Glomerular visceral epithelial cell (primary cell): ENCODE measurements around the gene SHB.

ENCODE experiments used
- DNase-seq: peaks from one replicate; pipeline ENCODE4 v3.0.0-alpha.2; 2016; ENCODE audit errors: extremely low spot score

Gene SHB

DNA sequence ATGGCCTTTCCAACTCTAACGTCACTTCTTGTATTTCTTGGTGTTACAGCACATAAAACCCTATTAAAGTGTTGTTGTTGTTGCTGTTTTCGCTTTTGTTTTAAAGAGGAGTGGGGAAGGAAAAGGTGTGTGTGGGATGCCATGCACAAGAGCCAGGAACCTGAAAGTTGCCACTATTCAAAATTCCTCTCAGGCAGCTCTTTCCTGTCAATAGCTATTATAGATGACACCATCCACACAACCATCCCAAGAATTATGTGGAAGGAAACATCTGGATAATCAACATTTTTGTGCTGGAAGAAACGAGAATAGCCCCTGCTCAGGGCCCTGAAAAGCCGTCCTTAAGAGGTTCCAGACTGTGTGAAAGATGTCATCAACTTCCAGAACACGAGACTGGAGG is 79.3 kb downstream of the SHB start:
- no peak for DNase-seq

DNA sequence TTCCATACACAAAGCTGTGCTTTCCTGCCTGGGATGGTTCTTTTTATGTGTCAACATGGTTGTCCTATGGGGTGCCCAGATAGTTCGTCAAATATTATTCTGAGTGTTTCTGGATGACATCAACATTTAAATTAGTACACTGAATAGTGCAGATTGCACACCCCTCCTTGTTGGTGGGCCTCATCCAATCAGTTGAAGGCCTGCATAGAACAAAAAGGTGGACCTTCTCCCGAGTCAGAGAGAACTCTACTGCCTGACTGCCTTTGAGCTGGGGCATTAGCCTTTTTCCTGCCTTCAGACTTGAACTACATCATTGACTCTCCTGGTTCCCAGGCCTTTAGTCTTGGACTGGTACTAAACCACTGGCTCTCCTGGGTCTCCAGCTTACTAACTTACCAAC is 80.4 kb downstream of the SHB start:
- DNase-seq, result no peak

DNA sequence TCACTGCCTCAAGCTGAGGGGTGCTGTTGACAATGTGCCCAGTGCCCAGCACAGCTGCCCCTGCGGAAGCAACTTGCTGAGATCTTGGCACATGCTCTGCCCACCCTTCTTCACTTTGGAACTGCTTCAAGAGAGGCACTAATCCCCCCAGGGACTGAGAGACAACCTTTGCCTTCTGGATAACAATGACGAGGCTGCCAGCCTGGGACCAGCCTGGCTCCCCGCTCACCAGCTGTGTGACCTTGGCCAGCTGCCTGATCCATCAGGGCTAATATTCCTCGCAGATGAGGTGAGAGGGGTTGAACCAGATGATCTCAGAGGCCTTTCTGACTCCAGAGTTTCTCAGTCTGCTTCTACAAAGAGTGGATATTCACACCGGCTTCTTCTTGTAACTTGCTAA is 81.0 kb downstream of the SHB start:
- no peak for DNase-seq

DNA sequence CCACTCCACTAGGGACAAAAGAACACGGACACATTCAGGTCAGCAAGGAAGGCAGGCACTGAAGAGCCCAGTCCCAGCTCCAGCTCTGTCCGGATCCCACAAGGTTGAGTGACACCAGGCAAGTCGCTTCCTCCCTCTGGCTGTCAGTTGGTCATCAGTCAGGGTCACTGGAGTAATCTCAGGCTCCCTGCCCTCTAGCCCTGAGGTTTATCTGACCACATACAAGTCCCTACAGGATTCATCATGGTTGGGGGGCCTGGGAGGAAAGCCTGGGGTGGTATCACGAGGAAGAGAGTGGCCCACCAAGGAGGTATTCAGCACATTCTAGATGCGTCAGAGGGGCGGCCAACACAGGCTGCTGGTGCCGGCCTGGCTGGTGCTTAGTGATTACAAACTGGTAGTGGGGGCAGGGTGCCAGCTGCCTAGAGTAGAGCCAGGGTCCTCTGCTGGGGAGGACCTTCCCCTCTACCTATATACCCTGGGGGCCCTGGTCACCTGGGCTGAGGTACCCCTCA is 81.5 kb downstream of the SHB start:
- no peak for DNase-seq

DNA sequence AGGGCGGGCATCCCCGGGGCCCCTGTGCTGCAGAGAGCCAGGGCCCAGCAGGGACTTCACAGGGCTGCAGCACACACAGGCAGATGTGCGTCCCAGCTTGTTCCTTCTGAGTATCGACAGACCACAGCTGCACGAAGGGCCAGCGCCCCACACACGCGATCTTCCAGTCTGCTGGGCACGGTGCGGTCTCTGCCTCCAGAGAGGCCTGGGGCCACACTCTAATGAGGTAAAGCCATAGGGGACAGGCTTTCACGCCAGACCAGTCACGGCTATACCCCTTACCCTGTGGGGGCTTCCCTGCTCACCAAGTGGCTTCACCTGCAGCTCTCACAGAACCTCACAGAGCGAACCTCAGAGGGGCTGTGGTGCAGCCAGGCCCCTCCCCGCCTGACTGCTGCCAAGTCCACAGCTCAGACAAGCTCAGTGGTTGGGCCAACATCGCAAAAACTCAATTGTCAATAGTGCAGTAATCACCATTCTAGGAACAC is 82.2 kb downstream of the SHB start:
- no peak for DNase-seq

DNA sequence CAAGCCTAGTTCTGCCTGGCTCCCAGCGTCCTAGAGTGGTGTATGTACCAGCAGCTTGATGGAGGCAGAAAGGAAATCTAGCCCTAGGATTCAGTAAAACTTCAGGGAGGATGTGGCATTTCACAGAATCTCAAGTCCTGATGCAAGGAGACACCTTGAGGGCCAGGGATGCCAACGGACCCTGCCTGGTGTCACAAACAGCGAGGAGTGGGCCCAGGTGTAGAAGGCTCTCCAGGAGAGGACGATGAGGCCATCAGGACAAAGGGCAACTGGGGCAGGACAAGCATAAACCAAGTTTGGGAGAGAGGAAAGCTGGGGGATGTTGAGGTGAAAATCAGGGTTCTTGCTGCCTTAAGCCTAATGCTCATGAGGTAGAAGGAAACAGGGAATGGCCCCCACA is 83.0 kb downstream of the SHB start:
- no peak for DNase-seq

DNA sequence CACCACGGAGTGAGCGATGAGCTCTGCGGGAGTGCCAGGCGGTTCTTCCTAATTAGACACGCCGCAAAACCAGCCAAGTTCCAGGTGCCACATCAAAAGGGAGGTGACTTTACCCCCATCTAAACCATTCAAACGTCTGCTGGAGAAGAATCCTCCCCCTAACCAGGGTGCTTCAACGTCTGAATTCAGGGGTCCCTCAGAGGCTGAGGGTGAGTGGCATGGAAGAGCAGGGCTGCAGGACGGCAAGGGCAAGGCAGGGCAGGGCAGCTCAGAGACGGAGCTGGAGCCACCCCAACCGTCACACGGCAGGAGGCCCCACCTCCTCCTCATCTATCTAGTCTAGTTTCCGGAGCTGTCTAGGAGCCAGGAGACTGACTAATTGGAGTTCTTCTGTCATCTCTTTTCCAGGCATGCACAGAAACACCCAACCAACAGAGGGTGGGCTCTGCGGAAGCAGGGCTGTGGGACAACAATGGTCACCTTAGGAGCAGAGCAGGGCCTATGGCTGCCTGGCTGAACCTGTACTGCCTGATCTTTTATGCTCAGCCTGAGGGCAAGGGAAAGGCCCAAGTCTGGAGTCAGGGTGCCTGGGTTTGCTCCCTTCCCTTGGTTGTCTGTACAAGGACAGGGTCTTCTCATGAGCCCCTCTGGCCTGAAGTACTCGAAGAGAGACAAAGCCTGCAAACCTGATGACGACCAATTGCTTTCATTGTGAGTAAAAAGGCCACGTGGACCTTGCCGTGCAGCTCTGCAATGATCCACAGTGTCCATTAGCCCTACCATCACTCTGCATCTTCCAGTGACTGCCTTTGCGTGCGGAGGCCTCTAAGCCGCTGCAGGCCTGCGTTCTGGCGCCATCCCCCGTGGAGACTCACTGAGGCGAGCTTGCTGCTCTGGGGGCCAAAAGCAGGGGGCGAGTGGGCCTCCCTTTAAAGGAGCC is 84.1 kb downstream of the SHB start:
- peak; percentile 44 for DNase-seq

DNA sequence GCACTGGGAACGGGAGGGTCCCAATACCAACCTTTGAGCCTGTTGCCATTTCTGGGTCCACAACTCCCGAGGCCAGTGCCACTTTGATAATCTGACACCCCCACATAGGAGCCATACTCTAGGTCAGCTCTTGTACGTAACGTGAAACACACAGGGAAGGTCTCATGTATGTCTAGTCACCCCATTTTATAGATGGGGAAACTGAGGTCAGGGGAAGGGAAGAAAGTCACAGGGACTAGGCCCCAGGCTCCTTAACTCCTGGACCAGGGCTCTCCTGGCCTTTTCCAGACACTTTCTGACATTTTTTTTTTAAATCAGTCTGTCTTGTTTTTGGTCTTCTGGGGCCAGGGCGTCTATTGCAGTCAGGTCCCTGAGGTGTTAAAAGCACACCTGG is 84.8 kb downstream of the SHB start:
- no peak for DNase-seq

DNA sequence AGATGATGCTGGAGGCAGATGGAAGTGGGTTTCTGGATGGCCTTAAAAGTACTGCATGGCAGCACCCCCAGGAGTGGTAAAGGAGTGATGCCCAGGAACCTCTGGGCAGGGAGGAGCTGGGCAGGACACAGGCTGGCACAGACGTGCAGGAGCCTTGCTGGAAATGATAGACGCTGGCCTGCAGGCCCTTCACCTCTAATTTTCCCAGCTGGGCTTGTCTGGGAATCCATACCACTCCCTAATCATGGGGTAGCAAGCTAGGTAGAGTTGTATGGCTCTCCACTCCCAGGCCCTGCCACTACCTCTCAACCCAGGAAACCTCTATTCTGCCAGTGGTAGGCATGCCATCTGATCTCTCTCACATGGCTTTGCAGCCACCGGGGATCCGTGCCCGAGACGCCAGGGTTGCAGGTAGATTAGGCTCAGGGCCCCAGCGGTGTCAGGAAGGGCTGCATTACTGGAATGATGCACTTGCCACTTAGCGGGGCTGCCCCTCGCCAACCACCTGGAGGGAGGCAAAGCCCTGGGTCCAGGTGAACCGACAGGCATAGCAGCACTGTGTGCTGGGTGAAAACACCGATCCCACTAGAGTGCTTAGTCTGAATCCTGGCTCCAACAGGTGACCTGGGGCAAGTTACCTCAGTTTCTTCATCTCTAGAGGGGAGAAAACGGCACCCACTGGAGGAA is 85.5 kb downstream of the SHB start:
- no peak for DNase-seq

DNA sequence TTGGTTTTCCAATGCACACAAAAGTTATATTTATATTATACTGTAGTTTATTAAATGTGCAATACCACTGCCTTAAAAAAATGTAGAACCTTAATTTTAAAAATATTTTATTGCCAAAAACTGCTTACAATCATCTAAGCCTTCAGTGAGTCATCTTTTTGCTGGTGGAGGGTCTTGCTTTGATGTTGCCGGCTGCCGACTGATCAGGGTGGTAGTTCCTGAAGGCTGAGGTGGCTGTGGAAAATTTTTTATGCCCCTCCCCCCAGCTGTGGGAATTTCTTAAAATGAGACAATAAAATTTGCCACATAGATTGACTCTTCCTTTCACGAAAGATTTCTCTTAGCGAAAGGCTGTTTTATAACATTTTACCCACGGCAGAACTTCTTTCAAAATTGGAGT is 89.2 kb downstream of the SHB start:
- DNase-seq, result no peak

DNA sequence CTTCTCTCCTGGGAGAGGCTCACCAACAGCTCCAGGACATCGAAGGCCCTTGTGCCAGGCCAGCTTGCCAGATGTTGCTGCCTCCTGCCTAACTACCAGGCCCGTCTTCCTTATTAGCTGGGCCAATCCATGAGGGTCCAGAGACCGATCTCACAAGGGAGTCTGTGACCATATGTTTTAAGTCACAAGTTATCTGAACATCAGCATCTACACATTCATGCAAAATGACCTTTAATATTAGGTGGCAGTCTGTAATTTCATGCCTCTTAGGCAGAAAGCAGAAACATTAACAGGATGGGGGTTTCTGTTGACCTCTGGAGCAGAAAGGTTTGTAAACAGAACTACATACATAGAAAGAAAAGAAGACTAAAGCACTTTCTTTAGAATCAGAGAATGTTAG is 90.0 kb downstream of the SHB start:
- no peak for DNase-seq

DNA sequence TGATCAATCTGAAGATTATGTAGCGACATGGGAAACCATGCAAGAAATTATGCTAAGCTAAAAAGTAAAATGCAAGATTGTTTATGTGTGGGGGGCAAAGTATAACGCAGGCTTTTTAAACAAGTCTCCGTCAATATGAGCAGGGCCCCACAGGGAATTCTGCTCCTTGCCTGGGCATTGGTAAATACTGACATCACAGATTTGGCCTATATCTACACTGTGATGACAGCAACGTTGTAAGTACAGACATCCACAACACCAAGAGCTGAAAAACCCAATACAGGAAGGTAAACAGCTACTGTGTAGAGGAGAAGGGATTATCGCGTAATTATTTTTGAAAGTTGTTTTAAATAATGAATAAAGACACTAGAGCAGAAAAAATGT is 90.6 kb downstream of the SHB start:
- no peak for DNase-seq

DNA sequence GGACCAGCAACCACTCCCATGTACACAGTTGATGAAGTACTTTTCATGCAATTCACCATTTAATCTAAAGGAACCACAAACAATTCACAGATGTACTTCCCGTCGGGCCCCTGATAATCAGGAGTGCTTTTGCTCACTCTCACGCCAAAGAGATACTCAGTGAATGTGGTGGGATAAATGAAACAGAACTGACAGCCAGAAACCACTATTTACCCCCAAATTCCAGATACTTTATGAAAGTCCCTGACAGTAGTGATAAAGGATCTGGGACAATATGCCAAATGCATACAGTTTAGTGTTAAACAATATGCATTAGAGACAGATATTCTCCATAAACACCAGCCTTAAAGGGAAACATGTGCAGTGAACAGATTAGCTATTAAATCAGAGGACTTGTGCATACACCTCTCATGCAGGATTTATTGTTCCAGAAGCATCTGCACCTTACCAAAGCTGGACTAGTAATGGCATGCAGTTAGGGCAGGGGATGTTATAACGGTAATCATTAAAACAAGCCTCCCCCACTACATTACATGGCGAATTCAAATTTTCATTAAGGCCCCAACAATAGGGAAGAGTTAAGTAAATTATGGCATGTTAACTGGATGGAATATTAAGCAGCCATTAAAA is 91.1 kb downstream of the SHB start:
- DNase-seq, result no peak

DNA sequence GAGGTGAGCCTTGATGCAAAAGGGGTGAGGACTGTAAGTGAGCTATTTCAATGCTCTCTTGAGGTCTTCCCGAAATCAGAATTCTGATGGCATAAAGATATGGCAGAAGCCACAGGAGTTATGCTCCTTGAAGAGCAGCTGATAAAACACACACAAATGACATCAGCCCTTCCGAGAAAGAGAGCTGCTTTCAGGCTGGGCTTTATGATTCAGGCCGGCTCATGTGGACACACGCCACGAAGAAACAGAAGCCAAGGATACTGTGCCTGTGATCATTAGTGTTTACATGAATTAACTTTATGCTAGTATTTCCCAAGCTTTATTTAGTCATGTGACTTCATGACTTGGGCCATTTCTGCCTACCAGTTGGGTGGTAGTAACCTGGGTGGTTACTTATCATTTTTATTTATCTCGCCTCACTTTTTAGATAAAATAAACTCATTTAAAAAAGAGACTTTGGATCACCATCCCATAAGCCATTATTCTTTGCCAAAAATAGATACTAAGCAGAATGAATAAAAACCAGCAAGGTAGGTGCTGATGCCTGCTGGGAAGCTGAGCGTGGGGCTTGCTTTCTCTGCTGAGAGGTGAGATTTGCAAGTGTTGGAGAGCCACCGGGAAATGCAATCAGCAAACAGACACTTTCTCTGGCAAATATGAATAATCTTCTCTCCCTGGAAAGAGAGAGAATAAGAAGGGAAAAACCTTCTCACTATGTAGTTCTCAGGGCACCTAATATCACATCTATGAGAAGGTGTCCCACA is 92.1 kb downstream of the SHB start:
- DNase-seq, result peak; percentile 59

DNA sequence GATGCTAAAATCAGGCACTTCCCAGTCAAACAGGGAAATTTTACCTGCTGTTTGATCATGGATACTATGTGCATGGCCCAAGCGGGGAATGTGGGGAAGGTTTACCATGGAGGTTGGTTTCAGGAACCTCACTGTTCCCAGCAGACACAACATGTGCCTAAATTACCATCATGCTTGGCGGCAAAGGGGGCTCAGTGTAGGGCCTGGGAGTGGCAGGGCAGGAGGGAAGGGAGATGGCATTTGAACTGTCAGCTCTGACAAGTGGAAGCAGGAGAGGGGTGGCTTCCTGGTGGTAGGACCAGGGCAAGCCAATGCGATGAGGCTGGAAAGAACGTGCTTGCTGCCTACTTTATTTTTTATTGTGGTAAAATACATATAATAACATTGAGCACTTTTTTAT is 93.4 kb downstream of the SHB start:
- DNase-seq, result no peak

DNA sequence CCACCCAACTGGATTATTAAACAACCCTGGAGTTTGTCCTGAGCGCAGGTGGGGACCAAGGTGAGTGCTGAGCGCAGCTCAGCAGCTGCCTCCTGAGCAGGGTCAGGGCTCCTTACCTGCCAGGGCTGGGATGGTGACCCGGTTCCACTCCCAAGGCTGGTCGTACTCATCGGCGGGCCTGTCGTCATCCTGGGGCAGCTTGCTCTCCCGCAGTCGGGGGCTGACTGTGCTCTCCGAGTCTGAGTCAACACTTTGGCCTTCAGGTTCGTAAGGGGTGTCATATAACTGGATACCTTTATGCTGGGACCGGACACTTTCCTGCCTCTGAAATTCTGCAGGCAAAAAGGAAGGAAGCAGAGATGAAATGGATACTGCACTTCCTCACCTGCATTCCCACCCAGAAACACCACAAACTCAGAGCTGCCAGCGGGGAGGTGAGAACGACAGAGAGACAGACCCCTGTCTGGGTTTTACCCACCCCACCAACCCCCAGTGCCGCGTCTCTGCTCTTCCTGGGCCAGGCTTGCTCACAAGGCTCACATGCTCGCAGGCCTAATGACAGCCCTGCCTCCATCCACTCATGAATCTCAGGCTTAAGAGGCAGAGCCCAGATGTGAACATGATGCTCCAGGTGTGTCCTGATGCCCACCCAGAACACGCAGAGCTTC is 94.4 kb downstream of the SHB start:
- DNase-seq, result peak; percentile 76

DNA sequence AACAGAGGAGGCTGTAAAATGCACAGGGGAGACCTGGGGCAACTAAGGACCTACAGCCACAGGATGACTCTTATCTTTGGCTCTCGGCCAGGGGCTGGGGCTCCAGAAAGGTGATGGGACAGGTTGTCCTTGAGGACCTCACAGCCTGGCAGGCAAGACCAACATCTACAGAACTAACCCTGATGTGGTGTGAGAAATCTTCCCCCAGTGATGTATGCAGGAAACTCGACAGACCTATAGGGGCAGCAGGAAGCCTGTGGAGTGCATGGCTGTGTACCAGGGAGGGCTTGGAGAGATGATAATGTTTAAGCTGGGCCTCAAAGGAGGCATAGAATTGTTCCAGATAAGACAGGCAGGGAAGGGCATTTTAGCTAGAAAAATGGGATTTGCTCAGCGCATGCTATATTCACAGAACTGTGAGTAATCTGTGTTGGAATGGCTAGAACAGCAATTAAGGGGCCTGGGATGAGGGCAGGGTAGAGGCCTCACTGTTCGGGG is 96.6 kb downstream of the SHB start:
- no peak for DNase-seq

DNA sequence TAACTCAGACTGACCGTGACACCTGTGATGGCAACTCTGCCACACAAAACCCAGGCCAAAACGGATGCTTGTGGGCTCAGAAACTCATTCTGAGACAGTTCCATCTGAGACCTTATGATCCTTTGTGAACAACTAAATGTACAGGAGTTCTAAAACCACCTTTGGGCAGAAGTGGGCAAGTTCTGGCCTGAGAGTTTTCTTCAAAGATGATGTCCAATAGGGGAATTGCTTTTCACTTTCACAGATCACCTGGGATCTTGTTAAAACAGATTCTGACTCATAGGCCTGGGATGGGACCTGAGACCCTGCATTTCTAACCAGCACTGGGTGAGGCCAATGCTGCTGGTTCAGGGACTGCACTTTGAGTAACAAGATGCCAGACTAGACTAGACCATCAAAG is 97.3 kb downstream of the SHB start:
- DNase-seq, result no peak

DNA sequence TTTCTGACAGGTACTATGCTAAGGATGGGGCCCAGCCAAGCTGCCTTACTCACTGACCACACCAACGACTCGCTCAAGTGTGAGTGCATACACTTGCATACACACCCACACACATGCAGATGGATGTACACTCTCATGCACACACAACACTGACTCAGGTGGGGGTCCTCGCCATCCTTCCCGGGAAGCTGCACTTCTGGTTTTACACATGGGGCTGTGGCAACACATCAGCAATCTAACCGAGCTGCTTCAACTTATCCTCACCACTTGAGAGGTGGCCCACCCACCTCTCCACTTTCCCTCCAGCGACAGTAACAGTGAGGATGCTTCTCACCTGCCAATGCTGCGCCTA is 97.9 kb downstream of the SHB start:
- DNase-seq, result no peak

DNA sequence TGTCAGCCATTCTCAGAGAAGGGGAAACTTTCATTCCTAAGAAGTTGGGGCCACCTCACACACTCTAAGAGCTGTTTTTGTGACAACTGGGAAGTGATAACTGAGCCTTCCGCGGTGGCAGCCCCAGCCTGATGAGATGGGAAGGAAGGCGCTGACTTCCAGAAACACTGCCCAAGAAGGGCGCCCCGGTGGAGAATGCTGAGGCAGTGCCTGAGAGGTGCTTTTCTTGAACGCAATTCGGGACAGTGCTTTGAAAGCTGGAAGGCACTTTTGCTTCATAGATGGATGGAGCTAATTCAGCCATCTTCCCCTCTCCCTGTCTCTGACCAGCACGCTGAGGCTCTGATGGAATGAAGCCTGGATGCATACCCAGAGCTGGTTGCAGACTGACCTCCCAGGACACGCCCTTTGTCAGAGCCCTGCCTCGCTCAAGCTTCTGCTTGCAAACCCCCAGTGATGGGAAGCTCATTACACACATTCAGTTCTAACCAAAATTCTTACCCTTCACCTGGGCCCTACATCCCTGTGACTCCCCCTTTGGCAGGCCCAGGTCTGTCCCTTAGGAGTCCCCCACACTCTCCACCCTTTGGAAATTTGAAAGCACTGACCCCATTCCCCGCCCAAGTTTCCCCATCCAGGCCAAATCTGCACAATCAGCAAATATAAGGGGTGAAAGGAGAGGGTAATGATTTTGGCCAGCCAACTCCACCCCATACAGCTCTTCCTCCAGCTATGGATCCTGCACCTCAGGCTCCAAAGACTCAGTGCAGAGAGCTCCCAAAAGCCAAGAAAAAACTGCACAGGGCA is 98.5 kb downstream of the SHB start:
- no peak for DNase-seq
